Endothelial cell of umbilical vein (primary cell): ENCODE results near the gene TFG. TPM values are rescaled to one million over a fixed set of nuclear protein-coding genes. Genes with fewer than 3 reads are reported as not detected.

Experiments used
- BruUV-seq: library from RNA; stranded (reverse); fragments of 400-500 nt; replicated peaks from 2 replicates; lab custom pipeline; 2021; lab: Mats Ljungman, UMichigan
- CTCF ChIA-PET: fragments of 300-600, 350-600 bp; sonication (Branson Sonifier 250); formaldehyde crosslinking; loops from one replicate; lab custom pipeline; 2021; ENCODE audit warnings: antibody characterized with exemption, inconsistent platforms; lab: Charles Lee
- POLR2A ChIA-PET: fragments of 300-600, 350-600 bp; sonication (Branson Sonifier 250); formaldehyde crosslinking; loops from one replicate; lab custom pipeline; 2021; ENCODE audit warnings: antibody characterized with exemption, inconsistent platforms; lab: Charles Lee
- DNase-seq: peaks from one replicate; pipeline ENCODE4 v3.0.0-alpha.2; 2011; ENCODE audit warnings: low read depth, low spot score
- FAIRE-seq: peaks from 2 replicates; lab custom pipeline; 2011; peaks lifted over from hg19 to GRCh38; lab: Jason Lieb, UNC
- H2AFZ ChIP-seq: 2 replicates; pipeline ENCODE4 v1.6.0; 2012; ENCODE audit warnings: low read depth, low read length, control low read depth, inconsistent platforms
- H3K27ac ChIP-seq: 2 replicates; pipeline ENCODE4 v1.5.1; 2011; ENCODE audit warnings: low read depth, mild to moderate bottlenecking, control low read depth, low read length, moderate library complexity; ENCODE audit not compliant: insufficient read depth
- H3K27me3 ChIP-seq, 2 experiments: 2 replicates each; pipeline versions ENCODE4 v1.6.0 to v1.6.1; 2011; ENCODE audit warnings: low read length in 2 of 2, mixed read lengths in 1 of 2; ENCODE audit not compliant: control insufficient read depth in 2 of 2, insufficient read depth in 2 of 2
- H3K36me3 ChIP-seq, 2 experiments: 2 replicates in 1 of 2; 3 replicates in 1 of 2; pipeline ENCODE4 v1.5.1; 2011; ENCODE audit warnings: low read length in 2 of 2, mild to moderate bottlenecking in 1 of 2, moderate library complexity in 1 of 2; ENCODE audit not compliant: control insufficient read depth in 2 of 2, insufficient read depth in 2 of 2; ENCODE audit errors: extremely low read depth in 1 of 2
- H3K4me1 ChIP-seq: 3 replicates; pipeline ENCODE4 v1.5.1; 2011; ENCODE audit warnings: mild to moderate bottlenecking, low read length; ENCODE audit not compliant: control insufficient read depth, insufficient read depth; ENCODE audit errors: extremely low read depth
- H3K4me2 ChIP-seq: 2 replicates; pipeline ENCODE4 v1.6.1; 2011; ENCODE audit warnings: low read length, control low read depth, mixed read lengths; ENCODE audit not compliant: insufficient read depth
- H3K4me3 ChIP-seq, 3 experiments: fragments of 200-600 bp in 1 of 3; sonication (generic), shearing (Covaris generic) in 1 of 3; replicated peaks in 1 of 3; 2 replicates each; pipeline ENCODE4 v1.5.1; 2011 to 2016; ENCODE audit warnings: control low read depth in 3 of 3, low read length in 3 of 3, mild to moderate bottlenecking in 2 of 3, inconsistent platforms in 1 of 3, low read depth in 1 of 3, moderate library complexity in 1 of 3; ENCODE audit not compliant: insufficient read depth in 1 of 3
- H3K79me2 ChIP-seq: 2 replicates; pipeline ENCODE4 v1.6.0; 2012; ENCODE audit warnings: low read length, inconsistent platforms; ENCODE audit not compliant: control insufficient read depth, insufficient read depth
- H3K9ac ChIP-seq: replicated peaks from 2 replicates; pipeline ENCODE3; 2011; ENCODE audit warnings: low read length, control low read depth; ENCODE audit not compliant: insufficient read depth; ENCODE audit errors: extremely low read depth
- H3K9me1 ChIP-seq: replicated peaks from 3 replicates; pipeline ENCODE4 v1.6.0; 2011; ENCODE audit warnings: mild to moderate bottlenecking, low read length; ENCODE audit not compliant: control insufficient read depth, insufficient read depth; ENCODE audit errors: extremely low read depth
- H3K9me3 ChIP-seq: replicated peaks from 2 replicates; pipeline ENCODE4 v1.5.1; 2012; ENCODE audit warnings: low read length, inconsistent platforms; ENCODE audit not compliant: control insufficient read depth, insufficient read depth
- H4K20me1 ChIP-seq: replicated peaks from 2 replicates; pipeline ENCODE3; 2011; ENCODE audit warnings: mild to moderate bottlenecking, low read length; ENCODE audit not compliant: control insufficient read depth, insufficient read depth; ENCODE audit errors: extremely low read depth
- CTCF ChIP-seq, 2 donors: IDR thresholded peaks; 1 replicate in 1 of 2; 2 replicates in 1 of 2; pipeline ENCODE4 v1.5.1; 2011; ENCODE audit warnings: low read length in 2 of 2, mild to moderate bottlenecking in 2 of 2, moderate library complexity in 2 of 2, control low read depth in 1 of 2, inconsistent platforms in 1 of 2, low read depth in 1 of 2; ENCODE audit not compliant: insufficient read depth in 1 of 2; ENCODE audit errors: extremely low read depth in 1 of 2
- EZH2 ChIP-seq: IDR thresholded peaks from 2 replicates; pipeline ENCODE4 v1.6.1; 2012; ENCODE audit warnings: borderline replicate concordance, low read depth, mild to moderate bottlenecking, moderate library complexity, low read length, inconsistent platforms; ENCODE audit not compliant: severe bottlenecking
- FOS ChIP-seq: IDR thresholded peaks from 2 replicates; pipeline ENCODE4 v1.6.1; 2011; ENCODE audit warnings: mild to moderate bottlenecking, low read length, moderate library complexity, borderline replicate concordance; ENCODE audit not compliant: insufficient read depth
- GATA2 ChIP-seq: IDR thresholded peaks from 2 replicates; pipeline ENCODE4 v1.7.0; 2011; ENCODE audit warnings: low read depth, mild to moderate bottlenecking, moderate library complexity, mixed read lengths, low read length; ENCODE audit not compliant: insufficient read length, insufficient read depth
- JUN ChIP-seq: IDR thresholded peaks from 2 replicates; pipeline ENCODE4 v1.6.1; 2011; ENCODE audit warnings: borderline replicate concordance, low read depth; ENCODE audit not compliant: insufficient read length, insufficient read depth
- POLR2A ChIP-seq: IDR thresholded peaks from 2 replicates; pipeline ENCODE4 v1.6.1; 2012; ENCODE audit warnings: low read depth, mild to moderate bottlenecking, control low read depth, low read length
- POLR2AphosphoS5 ChIP-seq: IDR thresholded peaks from 2 replicates; pipeline ENCODE4 v1.6.1; 2012; ENCODE audit warnings: low read depth, mild to moderate bottlenecking, control low read depth, low read length, moderate library complexity; ENCODE audit not compliant: insufficient read depth
- dilution Hi-C: fragments of 300-500 bp; cut with MboI; formaldehyde crosslinking; loops from one replicate; pipeline ENCODE4 v1.15.0; 2019; ENCODE audit warnings: low sequenced_read_pairs; ENCODE audit not compliant: extremely low pct_ligation_motif_present
- intact Hi-C: fragments of 100-400 bp; cut with micrococcal nuclease; formaldehyde crosslinking; loops from one replicate; pipeline ENCODE4 v1.10.0; 2022
- polyA plus RNA-seq, 4 experiments: library from polyadenylated mRNA; depleted of rRNA in 3 of 4; stranded (reverse) in 3 of 4; unstranded in 1 of 4; fragments of >200 nt; gene quantifications; 2 replicates each; pipeline versions ENCODE4 v1.2.1 to v1.2.3, GENCODE V29; 2011 to 2012; ENCODE audit warnings: missing spikeins in 1 of 4
- total RNA-seq: library from RNA; stranded (reverse); gene quantifications from 2 replicates; pipeline ENCODE4 v1.2.3, GENCODE V29; 2021

The TFG gene
- total and polyA plus RNA-seq, 2 donors (not counting 3 experiments of a cell fraction or from before 2014, with no cell fraction given), result 106 to 154 TPM

- dilution Hi-C loops (no loop called here), intact Hi-C loops (no loop called here)
- H3K27me3 ChIP-seq, result no peaks in the 10 kb centered on the region
- H3K4me1 ChIP-seq, result no peaks in the 10 kb centered on the region
- TF ChIP-seq GATA2 (no peak), JUN (no peak), FOS (no peak), POLR2AphosphoS5 (no peak), CTCF (IDR thresholded peaks at IDR 0.05; ENCODE audit: extremely low read depth in 1 of 2, insufficient read depth in 1 of 2, low read depth in 1 of 2, low read length in 2 of 2) (no peak), EZH2 (no peak), POLR2A (no peak)
- no peaks in the 10 kb centered on the region for H3K36me3 ChIP-seq
- no peak overlapping the region for H3K4me3 ChIP-seq
- no peak overlapping the region for H3K9ac ChIP-seq
- no peak overlapping the region for H3K4me2 ChIP-seq
- H3K79me2 ChIP-seq, result no peaks in the 10 kb centered on the region
- FAIRE-seq (no peak), DNase-seq (peak; percentile 39)
- POLR2A ChIA-PET, result no interaction called here
- CTCF ChIA-PET, result interaction anchor here (1.0 to 4.7 kb wide), 3 partner anchors 8 to 437 kb away, joined by 3 to 17 read pairs (median 4); no protein-coding TSS in a partner anchor
- no peaks in the 10 kb centered on the region for H3K9me1 ChIP-seq
- no peak overlapping the region for H2AFZ ChIP-seq
- no peak overlapping the region for H3K27ac ChIP-seq
- no peaks in the 10 kb centered on the region for H3K9me3 ChIP-seq
- no peaks in the 10 kb centered on the region for H4K20me1 ChIP-seq
- BruUV-seq, result no TSS peak
These were observed 49.9 kb downstream of the TFG start for GRCh38 chr3:100759159-100759558.
